Measurements from ENCODE around the gene PLA2G4B. TPM values are rescaled to one million over a fixed set of nuclear protein-coding genes. Genes with fewer than 3 reads are reported as not detected.
A peak's percentile ranks its signal among the peaks of the same experiment; 100 is the strongest.

Gene PLA2G4B
- polyA plus RNA-seq, 1 experiment: 2.4 TPM

DNA sequence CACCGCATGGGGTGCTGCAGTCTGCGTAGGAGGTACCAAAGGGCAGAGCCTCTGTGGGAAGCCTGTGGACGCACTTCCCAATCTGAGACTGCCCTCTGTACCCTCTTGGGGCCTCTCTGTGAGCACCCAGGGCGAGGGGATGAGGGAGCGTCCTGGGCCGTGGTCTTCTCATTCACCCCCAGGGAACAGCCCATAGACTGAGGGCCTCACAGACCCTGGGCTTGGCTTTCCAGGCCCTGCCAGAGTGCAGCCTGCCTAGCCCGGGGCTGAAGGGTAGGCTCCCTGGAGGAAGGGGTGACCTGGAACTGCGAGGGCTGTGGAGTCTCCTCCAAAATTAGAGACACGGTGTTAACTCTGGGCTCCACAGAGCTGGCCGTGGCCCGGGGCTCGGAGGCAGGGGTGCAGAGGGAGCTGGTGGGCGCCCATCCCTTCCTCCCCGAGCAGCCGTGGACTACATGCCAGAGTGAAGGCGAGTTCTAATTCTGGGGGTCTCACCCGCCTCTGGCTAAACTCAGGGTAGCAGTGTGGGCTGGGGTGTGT, 55.7 kb downstream of the PLA2G4B start:
- no peak for DNase-seq (ENCODE audit: low read depth)
- no peaks in the 10 kb centered on the region for H3K36me3 ChIP-seq (ENCODE audit: control insufficient read depth, insufficient read depth, low read length)
- POLR2A ChIA-PET: no interaction called here
- TF ChIP-seq, protein P1, sequence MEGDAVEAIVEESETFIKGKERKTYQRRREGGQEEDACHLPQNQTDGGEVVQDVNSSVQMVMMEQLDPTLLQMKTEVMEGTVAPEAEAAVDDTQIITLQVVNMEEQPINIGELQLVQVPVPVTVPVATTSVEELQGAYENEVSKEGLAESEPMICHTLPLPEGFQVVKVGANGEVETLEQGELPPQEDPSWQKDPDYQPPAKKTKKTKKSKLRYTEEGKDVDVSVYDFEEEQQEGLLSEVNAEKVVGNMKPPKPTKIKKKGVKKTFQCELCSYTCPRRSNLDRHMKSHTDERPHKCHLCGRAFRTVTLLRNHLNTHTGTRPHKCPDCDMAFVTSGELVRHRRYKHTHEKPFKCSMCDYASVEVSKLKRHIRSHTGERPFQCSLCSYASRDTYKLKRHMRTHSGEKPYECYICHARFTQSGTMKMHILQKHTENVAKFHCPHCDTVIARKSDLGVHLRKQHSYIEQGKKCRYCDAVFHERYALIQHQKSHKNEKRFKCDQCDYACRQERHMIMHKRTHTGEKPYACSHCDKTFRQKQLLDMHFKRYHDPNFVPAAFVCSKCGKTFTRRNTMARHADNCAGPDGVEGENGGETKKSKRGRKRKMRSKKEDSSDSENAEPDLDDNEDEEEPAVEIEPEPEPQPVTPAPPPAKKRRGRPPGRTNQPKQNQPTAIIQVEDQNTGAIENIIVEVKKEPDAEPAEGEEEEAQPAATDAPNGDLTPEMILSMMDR (IDR thresholded peaks at IDR 0.05; ENCODE audit: insufficient read depth, low read depth, low read length): no peak
- no peaks in the 10 kb centered on the region; the same call in 1 of the 2 replicates for H3K27me3 ChIP-seq (ENCODE audit: control insufficient read depth, insufficient read depth, low read length)
- CTCF ChIA-PET: interaction anchor here (1.0 to 4.3 kb wide), 2 partner anchors 8 to 9 kb away, joined by 3 to 24 read pairs; no protein-coding TSS in a partner anchor
- no peak overlapping the region for H3K4me3 ChIP-seq (ENCODE audit: low read depth, low read length)

DNA sequence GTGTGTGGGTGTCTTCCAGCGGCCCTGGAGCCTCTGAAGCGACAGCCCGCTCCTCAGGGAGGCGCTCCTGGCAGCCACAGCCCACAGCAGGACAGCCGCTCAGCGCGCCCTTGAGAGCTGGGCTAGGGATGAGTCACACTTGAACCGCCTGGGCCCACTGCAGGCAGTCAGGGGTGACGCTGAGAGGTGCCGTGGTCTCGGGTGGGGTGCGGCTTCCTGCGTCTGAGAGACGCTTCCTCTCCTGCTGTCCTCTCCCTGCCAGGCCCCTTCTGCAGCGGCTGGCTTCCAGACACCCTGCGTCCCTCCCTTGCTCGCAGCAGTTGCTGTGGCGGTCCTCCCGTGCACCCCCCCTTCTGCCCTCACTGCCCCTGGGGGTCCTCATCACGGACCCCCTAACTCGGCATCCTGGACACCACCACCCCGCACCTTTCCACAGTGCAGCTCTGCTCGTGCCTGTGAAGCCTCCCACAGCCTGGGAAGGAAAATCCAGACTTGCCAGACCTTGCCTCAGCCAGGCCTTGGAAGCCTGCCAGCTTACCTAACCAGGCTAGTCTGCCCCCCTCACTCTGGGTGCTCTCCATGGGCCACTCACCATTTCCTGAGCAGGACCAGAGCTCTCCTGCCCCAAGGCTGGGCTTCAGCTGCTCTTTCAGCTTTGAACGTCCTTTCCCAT, 56.3 kb downstream of the PLA2G4B start:
- H3K27me3 ChIP-seq (ENCODE audit: control insufficient read depth, insufficient read depth, low read length): no peaks in the 10 kb centered on the region; the same call in 1 of the 2 replicates
- TF ChIP-seq, protein P1 (IDR thresholded peaks at IDR 0.05; ENCODE audit: insufficient read depth, low read depth, low read length): peak; percentile 35
- H3K36me3 ChIP-seq (ENCODE audit: control insufficient read depth, insufficient read depth, low read length): no peaks in the 10 kb centered on the region
- H3K4me3 ChIP-seq (ENCODE audit: low read depth, low read length): no peak overlapping the region
- ChIA-PET POLR2A (no interaction called here), CTCF (interaction anchor here (1.0 to 4.3 kb wide), 3 partner anchors 9 to 78 kb away, joined by 3 to 24 read pairs (median 3); partner anchors contain the start of gene EHD4)
- DNase-seq (ENCODE audit: low read depth): peak; percentile 13

DNA sequence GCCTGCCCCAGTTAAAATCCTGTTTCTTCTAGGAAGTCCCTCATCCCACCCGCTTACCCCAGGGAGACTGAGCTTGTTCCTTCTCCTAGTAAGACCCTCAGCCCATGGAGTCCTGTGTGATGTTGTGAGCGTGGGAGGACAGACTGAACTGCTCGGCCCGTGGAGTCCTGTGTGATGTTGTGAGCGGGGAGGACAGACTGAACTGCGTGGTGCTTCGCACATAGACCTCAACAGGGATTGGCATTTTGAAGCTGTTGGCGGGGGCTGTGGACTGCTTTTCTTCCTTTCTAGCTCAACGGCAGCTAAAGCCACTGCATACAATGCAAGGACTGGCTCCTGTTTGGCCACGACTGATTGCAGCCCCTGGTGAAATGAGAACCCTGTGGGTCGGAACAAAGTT, 56.8 kb downstream of the PLA2G4B start:
- ChIA-PET CTCF (interaction anchor here (1.5 to 4.3 kb wide), 2 partner anchors 8 to 77 kb away, joined by 3 to 24 read pairs; partner anchors contain the start of gene EHD4), POLR2A (no interaction called here)
- Histone ChIP-seq H3K36me3 (ENCODE audit: control insufficient read depth, insufficient read depth, low read length) (peaks cover under 1% of the 10 kb centered on the region; the same call in 1 of the 2 replicates), H3K4me3 (ENCODE audit: low read depth, low read length) (no peak overlapping the region), H3K27me3 (ENCODE audit: control insufficient read depth, insufficient read depth, low read length) (no peaks in the 10 kb centered on the region; the same call in 1 of the 2 replicates)
- TF ChIP-seq, protein P1 (IDR thresholded peaks at IDR 0.05; ENCODE audit: insufficient read depth, low read depth, low read length): no peak
- no peak for DNase-seq (ENCODE audit: low read depth)

DNA sequence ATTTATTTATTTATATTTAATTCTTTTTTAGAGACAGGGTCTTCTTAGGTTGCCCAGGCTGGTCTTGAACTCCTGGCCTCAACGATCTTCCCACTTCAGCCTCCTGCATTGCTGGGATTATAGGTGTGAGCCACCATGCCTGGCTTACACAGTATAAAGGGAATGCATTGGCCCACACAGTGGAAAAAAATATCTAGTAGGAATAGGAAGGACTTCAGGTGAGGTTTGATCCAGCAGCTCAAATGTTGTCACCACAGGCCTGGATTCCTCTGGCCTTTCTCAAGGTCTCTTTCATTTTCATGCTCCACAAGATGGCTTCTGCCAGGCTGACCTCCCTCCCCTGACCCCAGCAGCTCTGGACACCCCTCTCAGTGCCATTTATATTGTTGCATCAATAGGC, 57.3 kb downstream of the PLA2G4B start:
- Histone ChIP-seq H3K4me3 (ENCODE audit: low read depth, low read length) (no peak overlapping the region), H3K36me3 (ENCODE audit: control insufficient read depth, insufficient read depth, low read length) (peaks cover 3% of the 10 kb centered on the region), H3K27me3 (ENCODE audit: control insufficient read depth, insufficient read depth, low read length) (no peaks in the 10 kb centered on the region; the same call in 1 of the 2 replicates)
- ChIA-PET CTCF (interaction anchor here (1.5 to 4.3 kb wide), 2 partner anchors 8 to 77 kb away, joined by 3 to 24 read pairs; partner anchors contain the start of gene EHD4), POLR2A (no interaction called here)
- no peak for DNase-seq (ENCODE audit: low read depth)
- TF ChIP-seq, protein P1 (IDR thresholded peaks at IDR 0.05; ENCODE audit: insufficient read depth, low read depth, low read length): no peak

DNA sequence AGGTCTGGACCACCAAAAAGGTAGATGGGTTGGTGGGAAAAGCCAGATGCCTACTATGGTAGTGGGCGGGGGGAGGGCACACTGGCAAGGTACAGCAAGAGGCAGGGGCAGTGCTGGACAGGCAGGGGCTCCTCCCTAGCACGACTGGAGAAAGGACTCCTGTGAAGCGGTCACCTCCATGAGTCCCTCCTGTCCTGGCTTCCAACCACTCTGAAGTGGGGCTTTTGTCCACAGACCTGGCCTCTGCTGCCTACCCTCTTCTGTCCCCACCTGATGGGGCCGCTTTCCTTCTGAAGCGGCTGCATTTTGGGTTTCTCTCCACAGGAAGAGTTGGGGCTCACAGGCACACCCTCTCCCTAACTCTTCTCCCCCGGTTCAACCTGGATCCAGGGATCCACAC, 57.9 kb downstream of the PLA2G4B start:
- CTCF ChIA-PET: interaction anchor here (0.5 kb wide), 1 partner anchor 145 kb away, joined by 4 read pairs; no protein-coding TSS in a partner anchor
- no peak for DNase-seq (ENCODE audit: low read depth)
- POLR2A ChIA-PET: no interaction called here
- Histone ChIP-seq H3K36me3 (ENCODE audit: control insufficient read depth, insufficient read depth, low read length) (peaks cover 3% of the 10 kb centered on the region), H3K4me3 (ENCODE audit: low read depth, low read length) (no peak overlapping the region), H3K27me3 (ENCODE audit: control insufficient read depth, insufficient read depth, low read length) (no peaks in the 10 kb centered on the region)
- TF ChIP-seq, protein P1 (IDR thresholded peaks at IDR 0.05; ENCODE audit: insufficient read depth, low read depth, low read length): no peak
